ENCODE data around the gene DUSP7.

Gene DUSP7

GRCh38 chr3:52085681-52086282, 29.4 kb upstream of the DUSP7 start:
- TF ChIP-seq CTCF (IDR thresholded peaks at IDR 0.05; ENCODE audit: low read depth, low read length) = no peak
- DNase-seq (ENCODE audit: low read depth in 2 of 2) = no peak
- H3K4me3 ChIP-seq (replicated peaks in 1 of 2; ENCODE audit: low read depth in 2 of 2, low read length in 2 of 2) = no peak overlapping the region

GRCh38 chr3:52084954-52085680, 28.7 kb upstream of the DUSP7 start:
- DNase-seq (ENCODE audit: low read depth in 2 of 2) = no peak
- TF ChIP-seq CTCF (IDR thresholded peaks at IDR 0.05; ENCODE audit: low read depth, low read length) = no peak
- no peak overlapping the region for H3K4me3 ChIP-seq (replicated peaks in 1 of 2; ENCODE audit: low read depth in 2 of 2, low read length in 2 of 2)

GRCh38 chr3:52084216-52084945, 28.0 kb upstream of the DUSP7 start:
- H3K4me3 ChIP-seq (replicated peaks in 1 of 2; ENCODE audit: low read depth in 2 of 2, low read length in 2 of 2) = no peak overlapping the region
- no peak for TF ChIP-seq CTCF (IDR thresholded peaks at IDR 0.05; ENCODE audit: low read depth, low read length)
- no peak for DNase-seq (ENCODE audit: low read depth in 2 of 2)

GRCh38 chr3:52083556-52084087, 27.3 kb upstream of the DUSP7 start:
- DNase-seq (ENCODE audit: low read depth in 2 of 2) = no peak
- H3K4me3 ChIP-seq (replicated peaks in 1 of 2; ENCODE audit: low read depth in 2 of 2, low read length in 2 of 2) = no peak overlapping the region
- TF ChIP-seq CTCF (IDR thresholded peaks at IDR 0.05; ENCODE audit: low read depth, low read length) = no peak

- no peak overlapping the region for H3K4me3 ChIP-seq (replicated peaks in 1 of 2; ENCODE audit: low read depth in 2 of 2, low read length in 2 of 2)
- DNase-seq (ENCODE audit: low read depth in 2 of 2) = no peak
- TF ChIP-seq CTCF (IDR thresholded peaks at IDR 0.05; ENCODE audit: low read depth, low read length) = no peak
Observed at GRCh38 chr3:52082951-52083350, 26.6 kb upstream of the DUSP7 start.

GRCh38 chr3:52080830-52081719, 24.7 kb upstream of the DUSP7 start:
- no peak for TF ChIP-seq CTCF (IDR thresholded peaks at IDR 0.05; ENCODE audit: low read depth, low read length)
- no peak for DNase-seq (ENCODE audit: low read depth in 2 of 2)
- no peak overlapping the region for H3K4me3 ChIP-seq (replicated peaks in 1 of 2; ENCODE audit: low read depth in 2 of 2, low read length in 2 of 2)
